Stimulated activated CD4-positive, alpha-beta T cell treated with anti-CD3 and anti-CD28 coated beads, Interleukin-1b, Interleukin-23, amount 100 ng/mL, for 48 hours (primary cell): ENCODE results near the gene HHATL.

Experiments used
- DNase-seq: peaks from one replicate; pipeline ENCODE4 v3.0.0-alpha.2; 2020

Gene HHATL

GRCh38 chr3:42649006-42649405, 53.6 kb downstream of the HHATL start:
- DNase-seq, result no peak

GRCh38 chr3:42647821-42648459, 54.7 kb downstream of the HHATL start:
- no peak for DNase-seq
